Stimulated activated CD4-positive, alpha-beta T cell treated with anti-CD3 and anti-CD28 coated beads, Interleukin-1b, Interleukin-23, amount 100 ng/mL, for 48 hours (primary cell): ENCODE measurements around the gene R3HDML.
"Not testable (repeated sequence)": the region's sequence is repeated elsewhere in the genome, so short reads cannot be mapped to it uniquely, and the experiment has no call there.

Experiments
- DNase-seq: peaks from one replicate; pipeline ENCODE4 v3.0.0-alpha.2; 2020

Gene R3HDML

GRCh38 chr20:44336725-44337380, at the start of gene R3HDML:
Gene R3HDML, plus strand, starts transcription at chr20:44337043. Its CDS starts 115 bp downstream, at chr20:44337158.
- DNase-seq = no peak

- no peak for DNase-seq
Measured at GRCh38 chr20:44287272-44288097, 49.4 kb upstream of the R3HDML start.

- no peak for DNase-seq
Measured at GRCh38 chr20:44288252-44288651, 48.6 kb upstream of the R3HDML start.

GRCh38 chr20:44291754-44292153, 45.1 kb upstream of the R3HDML start:
- DNase-seq = no peak

- no peak for DNase-seq
Measured at GRCh38 chr20:44296011-44296410, 40.8 kb upstream of the R3HDML start.

GRCh38 chr20:44297721-44298120, 39.1 kb upstream of the R3HDML start:
- DNase-seq = no peak

GRCh38 chr20:44299011-44299535, 37.8 kb upstream of the R3HDML start:
- not testable (repeated sequence) for DNase-seq

GRCh38 chr20:44301285-44301684, 35.6 kb upstream of the R3HDML start:
- no peak for DNase-seq

- DNase-seq = no peak
Measured at GRCh38 chr20:44302026-44302669, 34.7 kb upstream of the R3HDML start.

- DNase-seq = no peak
Measured at GRCh38 chr20:44302736-44303135, 34.1 kb upstream of the R3HDML start.

GRCh38 chr20:44304383-44304782, 32.5 kb upstream of the R3HDML start:
- DNase-seq = no peak

GRCh38 chr20:44306927-44307326, 29.9 kb upstream of the R3HDML start:
- no peak for DNase-seq

GRCh38 chr20:44309763-44310663, 26.8 kb upstream of the R3HDML start:
- DNase-seq = no peak

- DNase-seq = peak; percentile 99
Measured at GRCh38 chr20:44310664-44311639, 25.9 kb upstream of the R3HDML start, which contains the start of gene FITM2. Gene FITM2, minus strand, starts transcription at chr20:44311202. Its CDS starts 54 bp downstream, at chr20:44311148.

GRCh38 chr20:44314870-44315269, 22.0 kb upstream of the R3HDML start:
- DNase-seq = no peak

- no peak for DNase-seq
Measured at GRCh38 chr20:44319839-44320422, 16.9 kb upstream of the R3HDML start.

GRCh38 chr20:44324343-44324742, 12.5 kb upstream of the R3HDML start:
- no peak for DNase-seq

- no peak for DNase-seq
Measured at GRCh38 chr20:44326391-44327159, 10.3 kb upstream of the R3HDML start.

GRCh38 chr20:44327748-44328147, 9.1 kb upstream of the R3HDML start:
- not testable (repeated sequence) for DNase-seq

- DNase-seq = no peak
Measured at GRCh38 chr20:44328428-44328827, 8.4 kb upstream of the R3HDML start.
